Bone marrow (tissue), 2 donors: Measurements from ENCODE around the gene TFAP2C.
"Not testable (repeated sequence)": the region's sequence is repeated elsewhere in the genome, so short reads cannot be mapped to it uniquely, and the experiment has no call there.

Experiments used
- DNase-seq, 2 donors: peaks; one replicate each; lab custom pipeline; 2025; lab: John Stamatoyannopoulos, UW

Gene TFAP2C

GRCh38 chr20:56616716-56617115, 12.4 kb upstream of the TFAP2C start:
- DNase-seq = no peak

GRCh38 chr20:56617489-56617888, 11.6 kb upstream of the TFAP2C start:
- DNase-seq = no peak

GRCh38 chr20:56621730-56622129, 7.4 kb upstream of the TFAP2C start:
- no peak for DNase-seq

GRCh38 chr20:56623930-56624329, 5.2 kb upstream of the TFAP2C start:
- not testable (repeated sequence) for DNase-seq

- DNase-seq = no peak
Observed at GRCh38 chr20:56624786-56625681, 4.1 kb upstream of the TFAP2C start.

- no peak for DNase-seq
Observed at GRCh38 chr20:56625837-56626236, 3.3 kb upstream of the TFAP2C start.

GRCh38 chr20:56626367-56627121, 2.6 kb upstream of the TFAP2C start:
- DNase-seq = no peak

GRCh38 chr20:56627122-56628014, 1.7 kb upstream of the TFAP2C start:
- DNase-seq = no peak

- DNase-seq = no peak
Observed at GRCh38 chr20:56628015-56628872, 862 bp upstream of the TFAP2C start.

GRCh38 chr20:56629464-56630085, 469 bp downstream of the TFAP2C start:
- no peak for DNase-seq

GRCh38 chr20:56630086-56630493, 984 bp downstream of the TFAP2C start:
- no peak for DNase-seq

GRCh38 chr20:56630506-56631317, 1.6 kb downstream of the TFAP2C start:
- DNase-seq = no peak

GRCh38 chr20:56631318-56631989, 2.3 kb downstream of the TFAP2C start:
- DNase-seq = no peak

- DNase-seq = no peak
Observed at GRCh38 chr20:56631990-56632327, 2.9 kb downstream of the TFAP2C start.

GRCh38 chr20:56634307-56634706, 5.2 kb downstream of the TFAP2C start:
- DNase-seq = no peak

- no peak for DNase-seq
Observed at GRCh38 chr20:56634735-56635385, 5.8 kb downstream of the TFAP2C start.

- no peak for DNase-seq
Observed at GRCh38 chr20:56636716-56637115, 7.6 kb downstream of the TFAP2C start.

GRCh38 chr20:56637576-56637975, 8.5 kb downstream of the TFAP2C start:
- no peak for DNase-seq

GRCh38 chr20:56646599-56646998, 17.5 kb downstream of the TFAP2C start:
- no peak for DNase-seq
